PFSK-1 (cell line): Measurements from ENCODE around the gene TCF4.

Experiments used
- FOXP2 ChIP-seq: optimal IDR thresholded peaks from 2 replicates; pipeline ENCODE3; 2011; ENCODE audit warnings: borderline replicate concordance, control low read depth, inconsistent platforms; ENCODE audit not compliant: insufficient read depth; ENCODE audit errors: extremely low read length, extremely low read depth
- POLR2AphosphoS5 ChIP-seq: IDR thresholded peaks from 2 replicates; pipeline ENCODE4 v1.6.1; 2012; ENCODE audit warnings: low read depth, mild to moderate bottlenecking, control low read depth, low read length, moderate library complexity
- SIN3A ChIP-seq: IDR thresholded peaks from 2 replicates; pipeline ENCODE4 v1.6.1; 2012; ENCODE audit warnings: mild to moderate bottlenecking, low read length, moderate library complexity, borderline replicate concordance; ENCODE audit not compliant: insufficient read depth
- TAF1 ChIP-seq: IDR thresholded peaks from 2 replicates; pipeline ENCODE4 v1.6.1; 2012; ENCODE audit warnings: low read length, control low read depth, borderline replicate concordance; ENCODE audit not compliant: insufficient read depth
- TF ChIP-seq, protein P1 (sequence below), 2 experiments: IDR thresholded peaks; 2 replicates each; pipeline versions ENCODE4 v1.6.1 to v1.8.0; 2011 to 2012; ENCODE audit warnings: low read depth in 2 of 2, low read length in 2 of 2, control low read depth in 1 of 2, inconsistent platforms in 1 of 2, mild to moderate bottlenecking in 1 of 2, moderate library complexity in 1 of 2; ENCODE audit not compliant: insufficient read depth in 1 of 2

TCF4 gene

DNA sequence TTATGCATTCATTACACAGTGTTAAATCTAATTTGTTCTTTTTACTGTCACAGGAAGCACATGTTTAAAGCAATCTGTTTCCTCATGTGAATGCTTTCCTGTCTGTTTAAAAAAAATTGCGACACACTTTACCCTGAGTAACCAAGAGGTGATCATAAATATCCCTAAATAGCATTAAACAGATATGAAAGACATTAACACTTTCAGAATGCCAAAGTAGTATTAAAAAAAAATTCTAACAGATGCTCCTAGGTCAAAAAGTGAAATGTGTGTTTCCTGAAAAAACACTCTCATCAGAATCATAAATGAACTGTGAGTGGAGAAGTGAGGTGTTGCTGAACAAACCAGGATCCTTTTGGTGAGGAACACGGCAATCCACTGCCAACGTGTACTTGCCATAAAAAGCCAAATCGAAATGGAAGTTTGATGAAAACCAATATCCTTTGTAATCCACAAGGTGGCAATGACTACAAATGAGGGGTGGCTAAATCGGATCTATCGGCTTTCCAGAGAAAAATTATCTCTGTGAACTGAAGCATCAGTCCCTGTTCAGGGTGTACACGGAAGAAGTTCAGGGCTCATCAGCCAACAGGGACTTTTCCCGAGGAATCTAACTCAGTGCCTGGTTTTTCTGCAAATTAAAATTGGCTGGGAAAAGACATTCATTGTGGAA is 248.9 kb downstream of the TCF4 start:
- TF ChIP-seq, protein P1, sequence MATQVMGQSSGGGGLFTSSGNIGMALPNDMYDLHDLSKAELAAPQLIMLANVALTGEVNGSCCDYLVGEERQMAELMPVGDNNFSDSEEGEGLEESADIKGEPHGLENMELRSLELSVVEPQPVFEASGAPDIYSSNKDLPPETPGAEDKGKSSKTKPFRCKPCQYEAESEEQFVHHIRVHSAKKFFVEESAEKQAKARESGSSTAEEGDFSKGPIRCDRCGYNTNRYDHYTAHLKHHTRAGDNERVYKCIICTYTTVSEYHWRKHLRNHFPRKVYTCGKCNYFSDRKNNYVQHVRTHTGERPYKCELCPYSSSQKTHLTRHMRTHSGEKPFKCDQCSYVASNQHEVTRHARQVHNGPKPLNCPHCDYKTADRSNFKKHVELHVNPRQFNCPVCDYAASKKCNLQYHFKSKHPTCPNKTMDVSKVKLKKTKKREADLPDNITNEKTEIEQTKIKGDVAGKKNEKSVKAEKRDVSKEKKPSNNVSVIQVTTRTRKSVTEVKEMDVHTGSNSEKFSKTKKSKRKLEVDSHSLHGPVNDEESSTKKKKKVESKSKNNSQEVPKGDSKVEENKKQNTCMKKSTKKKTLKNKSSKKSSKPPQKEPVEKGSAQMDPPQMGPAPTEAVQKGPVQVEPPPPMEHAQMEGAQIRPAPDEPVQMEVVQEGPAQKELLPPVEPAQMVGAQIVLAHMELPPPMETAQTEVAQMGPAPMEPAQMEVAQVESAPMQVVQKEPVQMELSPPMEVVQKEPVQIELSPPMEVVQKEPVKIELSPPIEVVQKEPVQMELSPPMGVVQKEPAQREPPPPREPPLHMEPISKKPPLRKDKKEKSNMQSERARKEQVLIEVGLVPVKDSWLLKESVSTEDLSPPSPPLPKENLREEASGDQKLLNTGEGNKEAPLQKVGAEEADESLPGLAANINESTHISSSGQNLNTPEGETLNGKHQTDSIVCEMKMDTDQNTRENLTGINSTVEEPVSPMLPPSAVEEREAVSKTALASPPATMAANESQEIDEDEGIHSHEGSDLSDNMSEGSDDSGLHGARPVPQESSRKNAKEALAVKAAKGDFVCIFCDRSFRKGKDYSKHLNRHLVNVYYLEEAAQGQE (IDR thresholded peaks at IDR 0.05; ENCODE audit: insufficient read depth in 1 of 2, low read depth in 2 of 2, low read length in 2 of 2): no peak
- no peak for TF ChIP-seq TAF1
- no peak for TF ChIP-seq FOXP2
- no peak for TF ChIP-seq POLR2AphosphoS5
- TF ChIP-seq SIN3A: no peak

DNA sequence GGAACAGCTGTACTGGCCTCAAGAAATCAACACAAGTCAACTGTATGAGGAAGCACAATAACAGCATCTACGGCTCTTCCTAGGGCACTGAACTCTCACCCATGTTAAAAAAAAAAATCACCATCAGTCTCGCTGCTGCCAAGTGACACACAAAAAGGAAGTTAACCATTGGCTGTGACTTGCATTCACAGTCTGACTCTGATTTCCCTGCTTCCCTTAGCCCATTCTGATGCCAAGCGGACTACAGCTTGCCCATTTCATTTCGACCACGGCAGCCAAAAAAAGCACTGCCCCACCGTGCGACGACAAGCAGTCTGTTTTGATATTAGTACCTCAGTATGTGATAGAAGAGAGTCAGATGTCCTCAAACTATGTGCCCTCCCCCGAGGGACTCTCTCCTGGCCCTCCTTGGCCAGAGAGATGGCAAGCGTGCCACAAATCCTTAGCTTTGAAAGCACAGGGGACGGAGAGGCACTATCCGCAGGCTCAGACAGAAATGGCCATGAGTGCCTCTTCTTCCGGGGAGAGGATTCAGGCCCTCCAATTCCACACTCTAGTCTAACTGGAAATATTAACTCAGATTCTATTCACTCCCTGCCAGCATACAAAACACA is 250.0 kb downstream of the TCF4 start:
- TF ChIP-seq, protein P1 (IDR thresholded peaks at IDR 0.05; ENCODE audit: insufficient read depth in 1 of 2, low read depth in 2 of 2, low read length in 2 of 2): no peak
- TF ChIP-seq POLR2AphosphoS5: no peak

DNA sequence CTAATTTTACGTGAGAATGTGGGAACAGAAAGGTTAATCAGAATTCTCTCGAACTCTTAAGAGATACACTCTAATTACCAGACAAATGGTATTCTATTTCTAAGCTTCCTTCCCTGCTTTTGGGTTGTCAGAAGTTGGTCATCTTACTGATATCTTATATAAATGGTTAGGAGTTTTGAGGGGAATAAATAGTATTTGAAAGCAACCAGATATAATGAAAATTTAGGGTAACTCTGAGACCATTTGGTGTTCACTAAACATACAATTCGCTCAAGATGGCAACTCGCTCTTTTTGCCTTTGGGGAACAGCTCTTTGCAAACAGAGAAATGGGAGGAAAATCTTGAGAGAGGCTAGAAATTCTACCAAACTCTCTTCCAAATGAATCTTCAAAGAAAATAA is 250.9 kb downstream of the TCF4 start:
- TF ChIP-seq SIN3A: no peak
- no peak for TF ChIP-seq TAF1
- TF ChIP-seq, protein P1 (IDR thresholded peaks at IDR 0.05; ENCODE audit: insufficient read depth in 1 of 2, low read depth in 2 of 2, low read length in 2 of 2): no peak
- no peak for TF ChIP-seq FOXP2
- TF ChIP-seq POLR2AphosphoS5: no peak

DNA sequence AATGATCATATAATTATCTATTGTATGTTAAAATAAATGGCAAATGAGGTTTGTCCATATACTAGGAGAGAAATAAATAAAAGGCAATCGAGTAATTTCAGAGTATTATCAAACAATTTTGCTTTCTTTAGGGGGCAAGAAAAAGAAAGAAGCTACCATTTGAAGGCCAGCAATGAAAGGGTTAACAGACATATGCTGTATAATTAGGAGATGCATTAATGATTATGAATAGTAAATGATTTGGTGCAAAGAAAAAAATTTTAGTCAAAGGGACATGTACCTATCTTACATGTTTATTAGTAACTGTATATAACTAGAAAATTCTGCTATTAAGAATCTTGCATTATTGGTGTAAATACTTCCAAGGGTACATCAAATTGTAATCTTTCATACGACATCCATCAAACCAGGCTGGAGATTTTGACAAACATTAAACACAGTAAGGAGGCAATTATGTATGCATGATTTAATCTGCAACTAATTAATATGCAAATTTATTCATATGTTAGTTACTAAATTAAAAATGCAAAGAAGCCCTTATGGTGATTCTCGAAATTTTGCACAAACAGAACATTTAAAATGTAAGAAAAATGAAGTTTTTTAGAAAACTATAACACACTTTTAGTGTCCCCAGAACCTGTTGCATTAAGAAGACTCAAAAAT is 251.4 kb downstream of the TCF4 start:
- TF ChIP-seq POLR2AphosphoS5 (no peak), FOXP2 (no peak), TAF1 (no peak), SIN3A (no peak)
- TF ChIP-seq, protein P1 (IDR thresholded peaks at IDR 0.05; ENCODE audit: insufficient read depth in 1 of 2, low read depth in 2 of 2, low read length in 2 of 2): no peak
